Ureter (tissue), 1 donor: ENCODE measurements around the gene MAN1C1. TPM values are rescaled to one million over a fixed set of nuclear protein-coding genes. Genes with fewer than 3 reads are reported as not detected.

ENCODE experiments used
- DNase-seq: peaks from one replicate; pipeline ENCODE4 v3.0.0-alpha.2; 2020; ENCODE audit warnings: low spot score
- total RNA-seq: library from RNA; stranded (reverse); gene quantifications from one replicate; pipeline ENCODE4 v1.2.4, GENCODE V29; 2023
- donor health status: DM: yes; HTN: yes; CAD: no.

The MAN1C1 gene
- total RNA-seq: 8.7 TPM

- peak; percentile 85 for DNase-seq
Observed at GRCh38 chr1:25616095-25616986, at the start of gene MAN1C1. TSS of gene MAN1C1 (plus strand) at chr1:25616791. CDS start at chr1:25617798, 1,007 bp downstream.

GRCh38 chr1:25567710-25568089 is 48.9 kb upstream of the MAN1C1 start:
- no peak for DNase-seq

- DNase-seq: no peak
Observed at GRCh38 chr1:25568090-25568833, 48.3 kb upstream of the MAN1C1 start.

- DNase-seq: no peak
Observed at GRCh38 chr1:25568834-25569596, 47.6 kb upstream of the MAN1C1 start.

- DNase-seq: no peak
Observed at GRCh38 chr1:25569597-25570396, 46.8 kb upstream of the MAN1C1 start.

- DNase-seq: no peak
Observed at GRCh38 chr1:25570798-25571521, 45.6 kb upstream of the MAN1C1 start.

- no peak for DNase-seq
Observed at GRCh38 chr1:25571522-25571970, 45.0 kb upstream of the MAN1C1 start.

GRCh38 chr1:25572107-25572506 is 44.5 kb upstream of the MAN1C1 start:
- DNase-seq: no peak

- no peak for DNase-seq
Observed at GRCh38 chr1:25572708-25573590, 43.6 kb upstream of the MAN1C1 start.

- no peak for DNase-seq
Observed at GRCh38 chr1:25573591-25573930, 43.0 kb upstream of the MAN1C1 start.

- no peak for DNase-seq
Observed at GRCh38 chr1:25573961-25574360, 42.6 kb upstream of the MAN1C1 start.

GRCh38 chr1:25575191-25575590 is 41.4 kb upstream of the MAN1C1 start:
- no peak for DNase-seq

GRCh38 chr1:25576459-25577133 is 40.0 kb upstream of the MAN1C1 start:
- DNase-seq: no peak

- no peak for DNase-seq
Observed at GRCh38 chr1:25577134-25577920, 39.3 kb upstream of the MAN1C1 start.

GRCh38 chr1:25579292-25580252 is 37.0 kb upstream of the MAN1C1 start:
- DNase-seq: no peak

GRCh38 chr1:25580927-25581326 is 35.7 kb upstream of the MAN1C1 start:
- no peak for DNase-seq

GRCh38 chr1:25581764-25582163 is 34.8 kb upstream of the MAN1C1 start:
- DNase-seq: no peak
